Thyroid gland (tissue), 4 donors: ENCODE results near the gene GLIPR1L2. TPM values are rescaled to one million over a fixed set of nuclear protein-coding genes. Genes with fewer than 3 reads are reported as not detected.
A peak's percentile ranks its signal among the peaks of the same experiment; 100 is the strongest.

Source experiments
- DNase-seq, 2 donors: peaks; one replicate each; pipeline ENCODE4 v3.0.0-alpha.2; 2019
- H3K27ac ChIP-seq, 3 donors: fragments of 200-600 bp; sonication (generic); 1 replicate in 2 of 3; 2 replicates in 1 of 3; pipeline ENCODE4 v1.5.1; 2016 to 2019; ENCODE audit warnings: mild to moderate bottlenecking in 1 of 3, moderate library complexity in 1 of 3
- H3K27me3 ChIP-seq: fragments of 200-600 bp; sonication (generic); one replicate; pipeline ENCODE4 v1.5.1; 2019
- H3K36me3 ChIP-seq, 2 donors: fragments of 200-600 bp; sonication (generic); one replicate each; pipeline ENCODE4 v1.5.1; 2016 to 2019
- H3K4me1 ChIP-seq, 2 donors: fragments of 200-600 bp; sonication (generic); one replicate each; pipeline ENCODE4 v1.5.1; 2017 to 2019
- H3K4me3 ChIP-seq, 3 donors: fragments of 200-600 bp; sonication (generic); replicated peaks in 1 of 3; 1 replicate in 2 of 3; 2 replicates in 1 of 3; pipeline ENCODE4 v1.5.1; 2016; ENCODE audit warnings: mild to moderate bottlenecking in 1 of 3
- H3K9me3 ChIP-seq: fragments of 200-600 bp; sonication (generic); one replicate; pipeline ENCODE4 v1.5.1; 2017
- CTCF ChIP-seq, 6 experiments: fragments of 200-600 bp in 3 of 6; fragments of 450-650 bp in 3 of 6; sonication (generic) in 3 of 6; IDR thresholded peaks; one replicate each; pipeline ENCODE4 v1.5.1; 2016 to 2019; ENCODE audit warnings: antibody characterized with exemption in 6 of 6, mild to moderate bottlenecking in 2 of 6, inconsistent platforms in 1 of 6, moderate library complexity in 1 of 6
- POLR2A ChIP-seq, 2 donors: fragments of 450-650 bp; IDR thresholded peaks; one replicate each; pipeline ENCODE4 v1.6.1; 2017; ENCODE audit warnings: antibody characterized with exemption in 2 of 2, mild to moderate bottlenecking in 2 of 2, moderate library complexity in 1 of 2
- WGBS, 2 donors: methylation state at CpG; one replicate each; pipeline ENCODE4 v1.1.5; 2017; 5-methylcytosine and 5-hydroxymethylcytosine counted together
- intact Hi-C: fragments of 100-400 bp; cut with DNase I; formaldehyde crosslinking; loops from one replicate; pipeline ENCODE4 v1.15.1; 2023
- total RNA-seq, 4 donors: library from RNA; depleted of rRNA; stranded (reverse); fragments of >200 nt; gene quantifications; one replicate each; pipeline ENCODE4 v1.2.3, GENCODE V29; 2016

GLIPR1L2 gene
- total RNA-seq, 4 donors from 2014 or later = 0.38 to 6.5 (median 2.2) TPM

DNA sequence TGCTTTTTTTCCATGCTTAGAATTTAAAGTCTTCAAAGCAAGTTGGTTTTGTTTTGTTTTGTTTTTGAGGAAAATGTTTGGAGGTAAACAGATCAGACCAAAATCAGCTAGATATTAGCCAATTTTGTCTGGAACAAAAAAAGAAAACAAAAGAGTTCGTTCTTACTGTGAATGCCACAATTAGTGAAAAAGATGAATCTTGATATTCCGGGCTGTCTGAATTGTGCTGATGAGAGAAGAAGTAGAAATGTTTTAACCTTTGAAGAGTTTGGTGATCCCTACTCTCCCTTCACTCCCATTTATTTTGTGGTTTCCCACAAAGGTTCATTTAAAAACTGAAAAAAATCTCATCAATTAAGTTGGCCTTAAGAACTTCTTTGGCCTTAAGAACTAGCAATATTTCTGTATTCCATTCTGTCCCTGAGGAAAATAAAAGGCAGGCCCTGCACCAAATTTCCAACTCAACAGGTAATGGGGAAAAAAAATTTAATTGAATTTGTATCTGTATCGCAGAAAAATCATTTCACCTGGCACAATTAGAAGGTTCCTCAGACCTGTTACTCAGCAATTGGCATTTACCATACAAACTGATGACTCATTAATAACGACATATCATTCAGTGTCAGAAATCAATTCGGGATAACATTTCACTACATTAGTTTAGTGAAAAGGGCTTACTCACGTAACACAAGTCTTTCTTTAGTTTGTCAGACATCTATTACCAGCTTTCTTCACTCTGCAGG lies 562 bp upstream of the GLIPR1L2 start:
- 57 to 64% methylated on average over 6 of the region's 6 CpGs for WGBS, 2 donors
- Histone ChIP-seq H3K4me3 (peak overlapping the region in 2 of 3 donors; percentile 14 to 33), H3K9me3 (no peaks in the 10 kb centered on the region), H3K27ac (peak overlapping the region; percentile 53 to 98 (median 86)), H3K36me3 (no peaks in the 10 kb centered on the region), H3K27me3 (no peaks in the 10 kb centered on the region), H3K4me1 (peaks cover 23% of the 10 kb centered on the region in 2 donors)
- DNase-seq = no peak
- TF ChIP-seq POLR2A (IDR thresholded peaks at IDR 0.05) (no peak), CTCF (IDR thresholded peaks at IDR 0.05) (no peak)
- intact Hi-C loops = no loop called here

DNA sequence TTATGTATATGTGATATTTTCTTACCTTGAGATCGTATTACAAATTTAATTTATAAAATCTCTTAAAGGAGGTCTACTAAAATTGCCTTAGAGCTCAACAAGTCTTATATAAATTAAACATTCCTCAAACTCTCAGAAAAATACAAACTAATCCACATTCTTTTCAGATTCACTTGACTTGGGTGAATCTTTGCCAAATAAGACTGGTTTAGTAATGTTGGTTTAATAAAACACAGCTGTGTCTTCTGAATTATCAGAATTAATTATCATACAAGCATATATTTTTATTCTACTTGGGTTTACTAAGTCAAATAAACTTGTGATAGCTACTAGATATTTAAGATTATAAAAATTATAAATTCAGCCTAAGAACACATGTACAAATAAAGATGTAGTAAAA lies 13.3 kb downstream of the GLIPR1L2 start:
- DNase-seq = no peak
- no peak for TF ChIP-seq CTCF (IDR thresholded peaks at IDR 0.05)
- no peak for TF ChIP-seq POLR2A (IDR thresholded peaks at IDR 0.05)
- Histone ChIP-seq H3K27me3 (no peaks in the 10 kb centered on the region), H3K4me1 (no peaks in the 10 kb centered on the region), H3K4me3 (no peak overlapping the region), H3K36me3 (no peaks in the 10 kb centered on the region), H3K9me3 (no peaks in the 10 kb centered on the region), H3K27ac (no peak overlapping the region)
- 75 to 86% methylated on average over 1 of the region's 1 CpG for WGBS, 2 donors
- intact Hi-C loops = no loop called here

DNA sequence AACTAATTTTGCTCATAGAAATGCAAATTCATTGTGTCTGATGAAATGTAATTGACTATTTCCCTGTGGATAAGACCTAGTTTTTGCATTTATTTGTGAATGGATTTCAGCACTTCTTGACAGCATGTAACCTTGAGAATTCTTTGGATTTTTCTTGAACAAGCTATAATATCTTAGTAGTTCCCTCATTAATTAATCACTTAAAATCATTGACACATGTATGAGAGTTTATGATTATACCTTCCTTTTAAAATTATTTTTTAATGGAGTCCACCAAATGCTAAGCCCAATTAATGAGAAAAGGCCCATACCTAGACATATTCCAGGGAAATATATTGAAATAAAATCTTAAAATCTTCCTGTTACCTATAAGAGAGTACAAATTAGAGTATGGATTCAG lies 16.8 kb downstream of the GLIPR1L2 start:
- intact Hi-C loops = no loop called here
- Histone ChIP-seq H3K9me3 (no peaks in the 10 kb centered on the region), H3K36me3 (no peaks in the 10 kb centered on the region), H3K27ac (no peak overlapping the region), H3K4me1 (no peaks in the 10 kb centered on the region), H3K27me3 (no peaks in the 10 kb centered on the region), H3K4me3 (no peak overlapping the region)
- no peak for DNase-seq
- TF ChIP-seq POLR2A (IDR thresholded peaks at IDR 0.05) (no peak), CTCF (IDR thresholded peaks at IDR 0.05) (no peak)

- Histone ChIP-seq H3K36me3 (no peaks in the 10 kb centered on the region), H3K4me3 (no peak overlapping the region), H3K27ac (no peak overlapping the region), H3K9me3 (no peaks in the 10 kb centered on the region), H3K4me1 (no peaks in the 10 kb centered on the region), H3K27me3 (no peaks in the 10 kb centered on the region)
- DNase-seq = no peak
- 94 to 96% methylated on average over 2 of the region's 2 CpGs for WGBS, 2 donors
- intact Hi-C loops = no loop called here
- TF ChIP-seq POLR2A (IDR thresholded peaks at IDR 0.05) (no peak), CTCF (IDR thresholded peaks at IDR 0.05) (no peak)
Measured at GRCh38 chr12:75409830-75410229, 18.9 kb downstream of the GLIPR1L2 start.

DNA sequence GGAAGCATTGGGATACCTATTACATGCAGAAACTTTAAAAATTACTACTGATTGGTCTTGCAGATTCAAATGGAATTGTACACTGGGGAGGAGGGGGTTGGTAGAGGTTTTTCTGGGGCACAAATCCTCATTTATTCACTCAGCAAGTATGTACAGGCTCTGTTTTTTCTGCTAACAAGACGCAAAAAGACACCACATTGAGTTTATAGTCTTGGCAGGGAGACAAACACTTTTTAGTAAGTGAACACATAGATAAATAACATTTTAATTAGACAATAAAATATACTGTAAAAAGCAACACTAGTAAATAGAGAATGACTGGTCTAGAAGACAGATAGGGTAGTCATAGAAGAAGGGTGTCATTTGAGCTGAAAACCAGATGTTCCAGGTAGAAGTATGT lies 23.8 kb downstream of the GLIPR1L2 start:
- TF ChIP-seq CTCF (IDR thresholded peaks at IDR 0.05) (no peak), POLR2A (IDR thresholded peaks at IDR 0.05) (no peak)
- Histone ChIP-seq H3K4me1 (no peaks in the 10 kb centered on the region), H3K4me3 (no peak overlapping the region), H3K9me3 (no peaks in the 10 kb centered on the region), H3K27ac (no peak overlapping the region), H3K36me3 (no peaks in the 10 kb centered on the region), H3K27me3 (no peaks in the 10 kb centered on the region)
- intact Hi-C loops = no loop called here
- whole genome bisulfite sequencing, 2 donors = 76 to 83% methylated on average over 1 of the region's 1 CpG
- no peak for DNase-seq
